GM10248 (cell line): Measurements from ENCODE around the gene VANGL2.

ENCODE experiments used
- CTCF ChIA-PET: fragments of 300-600 bp; sonication (Branson Sonifier 250); formaldehyde crosslinking; extraction: SDS; loops from one replicate; lab custom pipeline; 2021; ENCODE audit warnings: antibody characterized with exemption; lab: Yijun Ruan, JAX
- POLR2A ChIA-PET: fragments of 350-650 bp; sonication (Branson Sonifier 250); formaldehyde crosslinking; extraction: SDS; loops from one replicate; lab custom pipeline; 2020; ENCODE audit warnings: antibody characterized with exemption; lab: Yijun Ruan, JAX
- DNase-seq: peaks from one replicate; pipeline ENCODE4 v3.0.0; 2012; ENCODE audit errors: extremely low spot score
- CTCF ChIP-seq: IDR thresholded peaks from 2 replicates; pipeline ENCODE4 v1.5.1; 2012; ENCODE audit warnings: mild to moderate bottlenecking, low read depth; ENCODE audit errors: extremely low read depth, missing control alignments, control extremely low read depth

VANGL2 gene

GRCh38 chr1:160362168-160362957, 38.0 kb upstream of the VANGL2 start:
- CTCF ChIA-PET, result interaction anchor here (0.8 to 9.5 kb wide), 7 partner anchors 9 to 277 kb away, joined by 3 to 78 read pairs (median 6); no protein-coding TSS in a partner anchor
- TF ChIP-seq CTCF, result no peak
- POLR2A ChIA-PET, result interaction anchor here (0.6 to 1.1 kb wide), 2 partner anchors 8 to 1027 kb away, joined by 3 read pairs; no protein-coding TSS in a partner anchor
- DNase-seq, result no peak

- ChIA-PET POLR2A (interaction anchor here (1.1 kb wide), 1 partner anchor 9 kb away, joined by 3 read pairs; no protein-coding TSS in a partner anchor), CTCF (interaction anchor here (0.8 to 9.5 kb wide), 8 partner anchors 10 to 278 kb away, joined by 3 to 78 read pairs (median 4); no protein-coding TSS in a partner anchor)
- no peak for TF ChIP-seq CTCF
- no peak for DNase-seq
Observed at GRCh38 chr1:160363010-160363409, 37.4 kb upstream of the VANGL2 start.

- POLR2A ChIA-PET, result no interaction called here
- no peak for TF ChIP-seq CTCF
Observed at GRCh38 chr1:160363951-160364735, 36.2 kb upstream of the VANGL2 start.

GRCh38 chr1:160365325-160365724, 35.0 kb upstream of the VANGL2 start:
- CTCF ChIA-PET, result interaction anchor here (0.9 to 9.5 kb wide), 9 partner anchors 10 to 280 kb away, joined by 3 to 78 read pairs (median 4); no protein-coding TSS in a partner anchor
- no peak for TF ChIP-seq CTCF
- POLR2A ChIA-PET, result no interaction called here
- no peak for DNase-seq

More at GRCh38 chr1:160363951-160364735, 36.2 kb upstream of the VANGL2 start:
- CTCF ChIA-PET, result interaction anchor here (1.0 to 9.5 kb wide), 4 partner anchors 9 to 17 kb away, joined by 3 to 78 read pairs (median 14); no protein-coding TSS in a partner anchor
- DNase-seq, result no peak

GRCh38 chr1:160366731-160367515, 33.4 kb upstream of the VANGL2 start, which contains the start of gene NHLH1:
Gene NHLH1 (plus strand): TSS chr1:160367071. CDS start chr1:160370732, 3,661 bp downstream.
- no peak for TF ChIP-seq CTCF
- no peak for DNase-seq
- ChIA-PET POLR2A (interaction anchor here (1.2 kb wide), 1 partner anchor 14 kb away, joined by 4 read pairs; no protein-coding TSS in a partner anchor), CTCF (interaction anchor here (1.0 to 9.5 kb wide), 8 partner anchors 9 to 288 kb away, joined by 3 to 78 read pairs (median 4); no protein-coding TSS in a partner anchor)
